ENCODE data around the gene NT5DC3.
"Not testable (repeated sequence)": the region's sequence is repeated elsewhere in the genome, so short reads cannot be mapped to it uniquely, and the experiment has no call there.

The NT5DC3 gene

GRCh38 chr12:103811791-103812190 lies 29.2 kb downstream of the NT5DC3 start:
- peaks cover 0 to 3% of the 10 kb centered on the region in 2 donors for H3K36me3 ChIP-seq (ENCODE audit: control insufficient read depth in 1 of 2, insufficient read depth in 2 of 2, low read length in 2 of 2)
- no peak overlapping the region for H3K9ac ChIP-seq (ENCODE audit: low read depth in 1 of 2, low read length in 2 of 2)
- H3K27ac ChIP-seq (ENCODE audit: low read depth, low read length) = no peak overlapping the region
- H3K4me1 ChIP-seq (ENCODE audit: control insufficient read depth in 1 of 2, insufficient read depth in 2 of 2, low read length in 2 of 2) = no peaks in the 10 kb centered on the region
- no peaks in the 10 kb centered on the region for H3K9me3 ChIP-seq (ENCODE audit: control insufficient read depth in 1 of 2, low read length in 2 of 2)
- no peak overlapping the region for H3K4me3 ChIP-seq (ENCODE audit: low read depth in 1 of 2, low read length in 2 of 2)
- no peaks in the 10 kb centered on the region for H3K27me3 ChIP-seq (ENCODE audit: control insufficient read depth in 1 of 2, insufficient read depth in 2 of 2, low read length in 2 of 2)

GRCh38 chr12:103810111-103810510 lies 30.9 kb downstream of the NT5DC3 start:
- Histone ChIP-seq H3K4me1 (ENCODE audit: control insufficient read depth in 1 of 2, insufficient read depth in 2 of 2, low read length in 2 of 2) (peaks cover 0 to 6% of the 10 kb centered on the region in 2 donors), H3K27me3 (ENCODE audit: control insufficient read depth in 1 of 2, insufficient read depth in 2 of 2, low read length in 2 of 2) (no peaks in the 10 kb centered on the region), H3K4me3 (ENCODE audit: low read depth in 1 of 2, low read length in 2 of 2) (no peak overlapping the region), H3K36me3 (ENCODE audit: control insufficient read depth in 1 of 2, insufficient read depth in 2 of 2, low read length in 2 of 2) (peaks cover 0 to 3% of the 10 kb centered on the region in 2 donors), H3K9ac (ENCODE audit: low read depth in 1 of 2, low read length in 2 of 2) (no peak overlapping the region), H3K27ac (ENCODE audit: low read depth, low read length) (no peak overlapping the region), H3K9me3 (ENCODE audit: control insufficient read depth in 1 of 2, low read length in 2 of 2) (no peaks in the 10 kb centered on the region)

DNA sequence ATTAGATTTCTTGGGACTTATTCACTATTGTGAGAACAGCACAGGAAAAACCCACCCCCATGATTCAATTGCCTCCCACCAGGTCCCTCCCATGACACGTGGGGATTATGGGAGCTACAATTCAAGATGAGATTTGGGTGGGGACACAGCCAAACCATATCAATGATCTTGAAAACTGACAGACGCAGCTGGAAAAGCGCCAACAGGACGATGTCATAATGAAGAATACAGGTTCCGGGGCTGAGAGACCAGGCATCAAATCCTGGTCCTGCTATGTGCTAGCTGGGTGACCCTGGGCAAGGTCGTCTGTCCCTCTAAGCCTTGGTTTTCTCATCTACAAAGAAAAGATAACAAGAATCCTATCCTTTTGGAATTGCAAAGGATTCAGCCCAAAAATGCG lies 31.4 kb downstream of the NT5DC3 start:
- not testable (repeated sequence) for H3K4me1 ChIP-seq (ENCODE audit: control insufficient read depth in 1 of 2, insufficient read depth in 2 of 2, low read length in 2 of 2); H3K9me3 ChIP-seq (ENCODE audit: control insufficient read depth in 1 of 2, low read length in 2 of 2); H3K27ac ChIP-seq (ENCODE audit: low read depth, low read length); H3K9ac ChIP-seq (ENCODE audit: low read depth in 1 of 2, low read length in 2 of 2); H3K27me3 ChIP-seq (ENCODE audit: control insufficient read depth in 1 of 2, insufficient read depth in 2 of 2, low read length in 2 of 2); H3K36me3 ChIP-seq (ENCODE audit: control insufficient read depth in 1 of 2, insufficient read depth in 2 of 2, low read length in 2 of 2); H3K4me3 ChIP-seq (ENCODE audit: low read depth in 1 of 2, low read length in 2 of 2)

DNA sequence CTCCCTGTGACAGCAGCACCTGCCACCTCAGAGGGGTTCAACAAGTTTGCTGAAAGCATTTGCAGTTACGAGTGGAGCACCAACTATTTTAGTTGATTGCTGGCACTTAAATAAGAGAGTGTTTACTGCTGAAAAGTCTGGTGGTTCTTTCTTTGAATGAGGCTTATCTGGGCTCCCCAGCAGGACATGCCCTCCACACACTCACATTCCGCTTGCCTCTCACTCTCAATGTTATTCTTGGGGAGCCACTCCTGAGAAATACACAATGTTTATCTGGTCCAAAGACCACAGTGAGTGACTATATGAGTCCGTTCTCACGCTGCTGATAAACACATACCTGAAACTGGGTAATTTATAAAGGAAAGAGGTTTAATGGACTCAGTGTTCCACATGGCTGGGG lies 31.9 kb downstream of the NT5DC3 start:
- Histone ChIP-seq H3K36me3 (ENCODE audit: control insufficient read depth in 1 of 2, insufficient read depth in 2 of 2, low read length in 2 of 2) (peaks cover 0 to 3% of the 10 kb centered on the region in 2 donors), H3K4me3 (ENCODE audit: low read depth in 1 of 2, low read length in 2 of 2) (no peak overlapping the region), H3K4me1 (ENCODE audit: control insufficient read depth in 1 of 2, insufficient read depth in 2 of 2, low read length in 2 of 2) (peaks cover 0 to 6% of the 10 kb centered on the region in 2 donors), H3K27ac (ENCODE audit: low read depth, low read length) (no peak overlapping the region), H3K9ac (ENCODE audit: low read depth in 1 of 2, low read length in 2 of 2) (no peak overlapping the region), H3K27me3 (ENCODE audit: control insufficient read depth in 1 of 2, insufficient read depth in 2 of 2, low read length in 2 of 2) (no peaks in the 10 kb centered on the region), H3K9me3 (ENCODE audit: control insufficient read depth in 1 of 2, low read length in 2 of 2) (no peaks in the 10 kb centered on the region)

GRCh38 chr12:103808239-103808880 lies 32.7 kb downstream of the NT5DC3 start:
- peaks cover 0 to 3% of the 10 kb centered on the region in 2 donors for H3K36me3 ChIP-seq (ENCODE audit: control insufficient read depth in 1 of 2, insufficient read depth in 2 of 2, low read length in 2 of 2)
- H3K4me3 ChIP-seq (ENCODE audit: low read depth in 1 of 2, low read length in 2 of 2) = no peak overlapping the region
- H3K27me3 ChIP-seq (ENCODE audit: control insufficient read depth in 1 of 2, insufficient read depth in 2 of 2, low read length in 2 of 2) = no peaks in the 10 kb centered on the region
- peaks cover 0 to 6% of the 10 kb centered on the region in 2 donors for H3K4me1 ChIP-seq (ENCODE audit: control insufficient read depth in 1 of 2, insufficient read depth in 2 of 2, low read length in 2 of 2)
- no peak overlapping the region for H3K27ac ChIP-seq (ENCODE audit: low read depth, low read length)
- no peak overlapping the region for H3K9ac ChIP-seq (ENCODE audit: low read depth in 1 of 2, low read length in 2 of 2)
- no peaks in the 10 kb centered on the region for H3K9me3 ChIP-seq (ENCODE audit: control insufficient read depth in 1 of 2, low read length in 2 of 2)

DNA sequence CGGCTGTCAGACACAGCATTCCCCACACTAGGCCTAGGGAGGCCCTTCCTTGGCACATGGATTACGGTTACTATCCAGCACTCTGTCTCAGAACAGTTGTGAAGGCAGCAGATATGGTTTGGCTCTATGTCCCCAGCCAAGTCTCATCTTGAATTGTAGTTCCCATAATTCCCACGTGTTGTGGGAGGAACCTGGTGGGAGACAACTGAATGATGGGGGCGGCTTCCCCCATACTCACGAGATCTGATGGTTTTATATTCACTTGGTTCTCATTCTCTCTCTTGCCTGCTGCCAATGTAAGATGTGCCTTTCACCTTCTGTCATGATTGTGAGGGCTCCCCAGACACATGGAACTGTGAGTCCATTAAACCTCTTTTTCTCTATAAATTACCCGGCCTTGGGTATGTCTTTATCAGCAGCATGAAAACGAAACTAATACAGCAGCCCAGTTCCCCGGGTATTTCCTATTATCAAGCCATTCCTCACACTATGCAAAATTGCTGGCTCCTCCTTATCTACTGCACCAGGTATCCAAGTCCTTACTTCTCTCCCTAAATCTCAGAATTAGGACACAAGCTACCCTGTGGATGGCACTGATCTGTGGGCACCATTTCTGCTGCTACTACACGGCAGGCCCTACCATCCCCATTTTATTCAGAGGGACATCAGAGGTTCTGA lies 33.3 kb downstream of the NT5DC3 start:
- no peaks in the 10 kb centered on the region for H3K9me3 ChIP-seq (ENCODE audit: control insufficient read depth in 1 of 2, low read length in 2 of 2)
- no peak overlapping the region for H3K27ac ChIP-seq (ENCODE audit: low read depth, low read length)
- no peak overlapping the region for H3K4me3 ChIP-seq (ENCODE audit: low read depth in 1 of 2, low read length in 2 of 2)
- no peak overlapping the region for H3K9ac ChIP-seq (ENCODE audit: low read depth in 1 of 2, low read length in 2 of 2)
- no peaks in the 10 kb centered on the region for H3K36me3 ChIP-seq (ENCODE audit: control insufficient read depth in 1 of 2, insufficient read depth in 2 of 2, low read length in 2 of 2)
- H3K27me3 ChIP-seq (ENCODE audit: control insufficient read depth in 1 of 2, insufficient read depth in 2 of 2, low read length in 2 of 2) = no peaks in the 10 kb centered on the region
- peaks cover 0 to 6% of the 10 kb centered on the region in 2 donors for H3K4me1 ChIP-seq (ENCODE audit: control insufficient read depth in 1 of 2, insufficient read depth in 2 of 2, low read length in 2 of 2)

DNA sequence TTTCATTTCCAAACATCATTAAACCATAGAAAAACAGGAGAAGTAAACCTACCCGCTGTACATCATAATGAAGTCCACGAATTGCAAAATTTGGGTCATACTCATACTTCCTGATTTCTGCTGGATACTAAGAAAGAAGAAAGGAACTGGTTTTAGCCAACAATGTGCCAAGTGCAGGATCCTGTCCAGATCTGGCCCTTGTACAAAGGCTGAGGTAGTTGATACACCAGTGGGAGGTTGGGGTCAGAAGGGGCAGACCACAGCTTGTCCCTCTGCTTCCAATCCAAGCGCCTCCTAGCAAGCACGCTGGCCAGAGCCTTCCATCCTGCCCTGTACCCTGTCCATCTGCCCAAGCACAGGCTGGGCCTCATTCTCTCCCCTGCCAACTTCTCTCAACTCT lies 34.2 kb downstream of the NT5DC3 start:
- Histone ChIP-seq H3K4me3 (ENCODE audit: low read depth in 1 of 2, low read length in 2 of 2) (no peak overlapping the region), H3K4me1 (ENCODE audit: control insufficient read depth in 1 of 2, insufficient read depth in 2 of 2, low read length in 2 of 2) (peaks cover 0 to 6% of the 10 kb centered on the region in 2 donors), H3K36me3 (ENCODE audit: control insufficient read depth in 1 of 2, insufficient read depth in 2 of 2, low read length in 2 of 2) (no peaks in the 10 kb centered on the region), H3K9me3 (ENCODE audit: control insufficient read depth in 1 of 2, low read length in 2 of 2) (no peaks in the 10 kb centered on the region), H3K27me3 (ENCODE audit: control insufficient read depth in 1 of 2, insufficient read depth in 2 of 2, low read length in 2 of 2) (no peaks in the 10 kb centered on the region), H3K27ac (ENCODE audit: low read depth, low read length) (no peak overlapping the region), H3K9ac (ENCODE audit: low read depth in 1 of 2, low read length in 2 of 2) (no peak overlapping the region)

GRCh38 chr12:103805655-103806360 lies 35.2 kb downstream of the NT5DC3 start:
- Histone ChIP-seq H3K27ac (ENCODE audit: low read depth, low read length) (no peak overlapping the region), H3K9me3 (ENCODE audit: control insufficient read depth in 1 of 2, low read length in 2 of 2) (no peaks in the 10 kb centered on the region), H3K9ac (ENCODE audit: low read depth in 1 of 2, low read length in 2 of 2) (no peak overlapping the region), H3K4me3 (ENCODE audit: low read depth in 1 of 2, low read length in 2 of 2) (no peak overlapping the region), H3K36me3 (ENCODE audit: control insufficient read depth in 1 of 2, insufficient read depth in 2 of 2, low read length in 2 of 2) (no peaks in the 10 kb centered on the region), H3K4me1 (ENCODE audit: control insufficient read depth in 1 of 2, insufficient read depth in 2 of 2, low read length in 2 of 2) (peaks cover under 1 to 6% of the 10 kb centered on the region in 2 donors), H3K27me3 (ENCODE audit: control insufficient read depth in 1 of 2, insufficient read depth in 2 of 2, low read length in 2 of 2) (no peaks in the 10 kb centered on the region)

DNA sequence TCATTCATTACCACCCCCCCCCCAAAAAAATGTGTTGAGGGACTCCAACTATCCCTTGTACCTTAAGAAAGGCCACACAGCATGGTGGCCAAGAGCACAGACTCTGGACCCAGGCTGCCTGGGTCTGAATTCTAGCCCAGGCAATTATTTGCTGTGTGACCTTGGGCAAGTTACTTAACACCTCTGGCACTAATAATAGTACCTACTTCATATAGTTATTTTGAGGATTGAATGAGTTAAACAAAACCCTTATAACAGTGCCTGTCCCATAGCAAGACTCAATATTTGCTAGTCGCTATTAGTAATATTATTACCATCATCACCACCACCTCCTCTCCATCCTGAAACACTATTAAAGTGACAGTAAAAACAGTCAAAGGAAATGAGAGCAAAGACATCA lies 37.2 kb downstream of the NT5DC3 start:
- H3K27ac ChIP-seq (ENCODE audit: low read depth, low read length) = no peak overlapping the region
- peaks cover 20 to 21% of the 10 kb centered on the region in 2 donors for H3K4me1 ChIP-seq (ENCODE audit: control insufficient read depth in 1 of 2, insufficient read depth in 2 of 2, low read length in 2 of 2)
- H3K36me3 ChIP-seq (ENCODE audit: control insufficient read depth in 1 of 2, insufficient read depth in 2 of 2, low read length in 2 of 2) = no peaks in the 10 kb centered on the region
- H3K9ac ChIP-seq (ENCODE audit: low read depth in 1 of 2, low read length in 2 of 2) = no peak overlapping the region
- no peaks in the 10 kb centered on the region for H3K9me3 ChIP-seq (ENCODE audit: control insufficient read depth in 1 of 2, low read length in 2 of 2)
- H3K4me3 ChIP-seq (ENCODE audit: low read depth in 1 of 2, low read length in 2 of 2) = no peak overlapping the region
- H3K27me3 ChIP-seq (ENCODE audit: control insufficient read depth in 1 of 2, insufficient read depth in 2 of 2, low read length in 2 of 2) = no peaks in the 10 kb centered on the region

- no peak overlapping the region for H3K9ac ChIP-seq (ENCODE audit: low read depth in 1 of 2, low read length in 2 of 2)
- no peaks in the 10 kb centered on the region for H3K36me3 ChIP-seq (ENCODE audit: control insufficient read depth in 1 of 2, insufficient read depth in 2 of 2, low read length in 2 of 2)
- H3K9me3 ChIP-seq (ENCODE audit: control insufficient read depth in 1 of 2, low read length in 2 of 2) = no peaks in the 10 kb centered on the region
- no peak overlapping the region for H3K27ac ChIP-seq (ENCODE audit: low read depth, low read length)
- H3K27me3 ChIP-seq (ENCODE audit: control insufficient read depth in 1 of 2, insufficient read depth in 2 of 2, low read length in 2 of 2) = no peaks in the 10 kb centered on the region
- H3K4me1 ChIP-seq (ENCODE audit: control insufficient read depth in 1 of 2, insufficient read depth in 2 of 2, low read length in 2 of 2) = peaks cover 21% of the 10 kb centered on the region in 2 donors
- H3K4me3 ChIP-seq (ENCODE audit: low read depth in 1 of 2, low read length in 2 of 2) = no peak overlapping the region
Measured at GRCh38 chr12:103802586-103802886, 38.5 kb downstream of the NT5DC3 start.
